SK-N-SH treated with all-trans-retinoic acid at 6 μM for 48 hours (cell line): Measurements from ENCODE around the gene GNAT2.

Source experiments
- ARNTL ChIP-seq: fragments of 450-650 bp; formaldehyde crosslinking; IDR thresholded peaks from 2 replicates; pipeline ENCODE4 v1.5.0; 2020; ENCODE audit warnings: low read depth, mild to moderate bottlenecking, moderate library complexity, borderline replicate concordance
- BACH2 ChIP-seq: fragments of 250-450 bp; sonication (Bioruptor Pico); IDR thresholded peaks from 2 replicates; pipeline ENCODE4 v1.9.0; 2021; ENCODE audit warnings: mild to moderate bottlenecking, borderline replicate concordance
- CREB5 ChIP-seq: fragments of 250-450 bp; sonication (Bioruptor Pico); IDR thresholded peaks from 2 replicates; pipeline ENCODE4 v1.5.1; 2020; ENCODE audit warnings: low read depth, mild to moderate bottlenecking, moderate library complexity
- CSDC2 ChIP-seq: fragments of 250-450 bp; sonication (Bioruptor Pico); IDR thresholded peaks from 2 replicates; pipeline ENCODE4 v1.5.0; 2020; ENCODE audit warnings: mild to moderate bottlenecking, moderate library complexity
- CSRNP3 ChIP-seq: fragments of 250-450 bp; sonication (Bioruptor Pico); IDR thresholded peaks from 2 replicates; pipeline ENCODE4 v1.5.1; 2021; ENCODE audit warnings: mild to moderate bottlenecking, moderate library complexity
- ESRRG ChIP-seq: fragments of 250-450 bp; sonication (Bioruptor Pico); IDR thresholded peaks from 2 replicates; pipeline ENCODE4 v1.6.1; 2021; ENCODE audit warnings: mild to moderate bottlenecking
- OSR1 ChIP-seq: fragments of 250-450 bp; sonication (Bioruptor Pico); IDR thresholded peaks from 2 replicates; pipeline ENCODE4 v1.8.0; 2022; ENCODE audit warnings: moderate library complexity, mild to moderate bottlenecking, inconsistent platforms
- SNAI2 ChIP-seq: fragments of 250-450 bp; sonication (Bioruptor Pico); IDR thresholded peaks from 2 replicates; pipeline ENCODE4 v1.5.0; 2020; ENCODE audit warnings: mild to moderate bottlenecking, moderate library complexity
- TOX ChIP-seq: fragments of 250-450 bp; sonication (Bioruptor Pico); IDR thresholded peaks from 2 replicates; pipeline ENCODE4 v1.8.0; 2021; ENCODE audit warnings: mild to moderate bottlenecking, moderate library complexity, borderline replicate concordance
- ZFP30 ChIP-seq: fragments of 450-650 bp; formaldehyde crosslinking; IDR thresholded peaks from 2 replicates; pipeline ENCODE4 v1.5.0; 2022; ENCODE audit warnings: mild to moderate bottlenecking, moderate library complexity

GRCh38 chr1:109564194-109564878, 55.1 kb downstream of the GNAT2 start:
- no peak for TF ChIP-seq OSR1 (CRISPR knock-in tag)
- no peak for TF ChIP-seq ZFP30 (CRISPR knock-in tag)
- TF ChIP-seq CSDC2 (CRISPR knock-in tag): no peak
- TF ChIP-seq CREB5 (CRISPR knock-in tag): no peak
- no peak for TF ChIP-seq ESRRG
- TF ChIP-seq CSRNP3 (CRISPR knock-in tag): no peak
- TF ChIP-seq TOX (CRISPR knock-in tag): no peak
- TF ChIP-seq ARNTL (CRISPR knock-in tag): no peak
- TF ChIP-seq BACH2: no peak
- TF ChIP-seq SNAI2: no peak
